GM23338 (cell line): ENCODE results near the gene RRP9. TPM values are rescaled to one million over a fixed set of nuclear protein-coding genes. Genes with fewer than 3 reads are reported as not detected.

Source experiments
- ATAC-seq: fragments of 200-7000 bp; cut with Tn5 transposase; 3 replicates; pipeline ENCODE4 v1.9.1; 2020
- DNase-seq: peaks from one replicate; pipeline ENCODE4 v3.0.0-alpha.2; 2015; ENCODE audit warnings: low spot score
- H2AFZ ChIP-seq: fragments of 200-600 bp; sonication (generic); 2 replicates; pipeline ENCODE4 v1.8.0; 2016; ENCODE audit warnings: antibody characterized with exemption, mild to moderate bottlenecking, moderate library complexity
- H3F3A ChIP-seq: fragments of 200-600 bp; sonication (generic); replicated peaks from 2 replicates; pipeline ENCODE4 v1.8.0; 2017; ENCODE audit warnings: antibody characterized with exemption, mixed run types, low read depth
- H3K27ac ChIP-seq: fragments of 200-600 bp; sonication (generic); 2 replicates; pipeline ENCODE4 v1.6.1; 2016; ENCODE audit warnings: low read depth
- H3K27me3 ChIP-seq: fragments of 200-600 bp; sonication (generic); 2 replicates; pipeline ENCODE4 v1.8.0; 2016; ENCODE audit warnings: mild to moderate bottlenecking, mixed run types, moderate library complexity; ENCODE audit not compliant: insufficient read depth
- H3K36me3 ChIP-seq: fragments of 200-600 bp; sonication (generic); 2 replicates; pipeline ENCODE4 v1.8.0; 2016; ENCODE audit warnings: mild to moderate bottlenecking; ENCODE audit not compliant: insufficient read depth
- H3K4me1 ChIP-seq: fragments of 200-600 bp; sonication (generic); 2 replicates; pipeline ENCODE4 v1.8.0; 2016; ENCODE audit warnings: mild to moderate bottlenecking, moderate library complexity; ENCODE audit not compliant: insufficient read depth
- H3K4me2 ChIP-seq: fragments of 200-600 bp; sonication (generic); 2 replicates; pipeline ENCODE4 v1.7.1; 2017; ENCODE audit warnings: mixed run types
- H3K4me3 ChIP-seq: fragments of 200-600 bp; sonication (generic); 2 replicates; pipeline ENCODE4 v1.6.1; 2016; ENCODE audit warnings: mixed run types
- H3K79me2 ChIP-seq: fragments of 200-600 bp; sonication (generic); replicated peaks from 2 replicates; pipeline ENCODE4 v1.8.0; 2017; ENCODE audit warnings: mild to moderate bottlenecking; ENCODE audit not compliant: insufficient read depth
- H3K9me2 ChIP-seq: fragments of 200-600 bp; sonication (generic); 2 replicates; pipeline ENCODE4 v1.8.0; 2017; ENCODE audit not compliant: insufficient read depth
- H4K20me1 ChIP-seq: fragments of 200-600 bp; sonication (generic); replicated peaks from 2 replicates; pipeline ENCODE4 v1.8.0; 2017; ENCODE audit warnings: mild to moderate bottlenecking; ENCODE audit not compliant: insufficient read depth
- H3K27ac Mint-ChIP-seq: 2 replicates; pipeline ENCODE4 v1.8.0; 2020; ENCODE audit warnings: inconsistent platforms, mild to moderate bottlenecking, moderate library complexity, mixed read lengths
- H3K27me3 Mint-ChIP-seq: 3 replicates; pipeline ENCODE4 v1.8.0; 2022; ENCODE audit warnings: low read depth, mild to moderate bottlenecking, moderate library complexity, mixed read lengths, inconsistent platforms; ENCODE audit not compliant: insufficient read depth, poor library complexity
- H3K36me3 Mint-ChIP-seq: 3 replicates; pipeline ENCODE4 v1.8.0; 2021; ENCODE audit warnings: low read depth, mild to moderate bottlenecking, inconsistent platforms, moderate library complexity, mixed read lengths
- H3K4me1 Mint-ChIP-seq: 3 replicates; pipeline ENCODE4 v1.8.0; 2020; ENCODE audit warnings: mild to moderate bottlenecking, inconsistent platforms, mixed read lengths
- H3K4me3 Mint-ChIP-seq: 3 replicates; pipeline ENCODE4 v1.8.0; 2021; ENCODE audit warnings: moderate library complexity, mild to moderate bottlenecking, inconsistent platforms, mixed read lengths
- H3K9me3 Mint-ChIP-seq: 3 replicates; pipeline ENCODE4 v1.8.0; 2020; ENCODE audit warnings: moderate library complexity, mild to moderate bottlenecking, inconsistent platforms, mixed read lengths
- CREB1 ChIP-seq: fragments of 250-450 bp; sonication (Bioruptor Pico); IDR thresholded peaks from 2 replicates; pipeline ENCODE4 v1.5.0; 2020; ENCODE audit warnings: low read depth, mild to moderate bottlenecking, moderate library complexity
- CTCF ChIP-seq, 2 experiments: fragments of 200-600 bp in 1 of 2; sonication (generic) in 1 of 2; conservative IDR thresholded peaks; 2 replicates each; pipeline versions ENCODE4 v1.5.1 to v1.6.1; 2016 to 2017; ENCODE audit warnings: antibody characterized with exemption in 2 of 2, low read depth in 2 of 2, mild to moderate bottlenecking in 2 of 2, moderate library complexity in 1 of 2
- EZH2 ChIP-seq: fragments of 200-600 bp; sonication (generic); IDR thresholded peaks from one replicate; pipeline ENCODE4 v1.8.0; 2017; ENCODE audit warnings: antibody characterized with exemption, mild to moderate bottlenecking, low read depth; ENCODE audit not compliant: unreplicated experiment
- EZH2phosphoT487 ChIP-seq: fragments of 200-600 bp; sonication (generic); IDR thresholded peaks from one replicate; pipeline ENCODE4 v1.8.1; 2018; ENCODE audit warnings: antibody characterized with exemption; ENCODE audit not compliant: unreplicated experiment
- JUNB ChIP-seq: IDR thresholded peaks from one replicate; pipeline ENCODE4 v1.6.1; 2016; ENCODE audit warnings: antibody characterized with exemption; ENCODE audit not compliant: unreplicated experiment
- NANOG ChIP-seq: IDR thresholded peaks from 2 replicates; pipeline ENCODE4 v1.6.1; 2016; ENCODE audit warnings: antibody characterized with exemption, borderline replicate concordance
- POLR2AphosphoS5 ChIP-seq: IDR thresholded peaks from 2 replicates; pipeline ENCODE4 v1.6.1; 2016; ENCODE audit warnings: antibody characterized with exemption, low read depth
- REST ChIP-seq: IDR thresholded peaks from one replicate; pipeline ENCODE4 v1.6.1; 2018; ENCODE audit warnings: antibody characterized with exemption; ENCODE audit not compliant: unreplicated experiment
- STAT1 ChIP-seq: IDR thresholded peaks from one replicate; pipeline ENCODE4 v1.6.1; 2016; ENCODE audit warnings: antibody characterized with exemption; ENCODE audit not compliant: unreplicated experiment
- ZNF114 ChIP-seq: fragments of 250-450 bp; sonication (Bioruptor Pico); IDR thresholded peaks from 2 replicates; pipeline ENCODE4 v1.5.0; 2020; ENCODE audit warnings: mild to moderate bottlenecking, moderate library complexity
- ZNF331 ChIP-seq: fragments of 250-450 bp; sonication (Bioruptor Pico); IDR thresholded peaks from 2 replicates; pipeline ENCODE4 v1.5.0; 2020; ENCODE audit warnings: low read depth, mild to moderate bottlenecking, moderate library complexity
- ZNF462 ChIP-seq: fragments of 250-450 bp; sonication (Bioruptor Pico); IDR thresholded peaks from 2 replicates; pipeline ENCODE4 v1.5.0; 2020; ENCODE audit warnings: mild to moderate bottlenecking, moderate library complexity
- polyA plus RNA-seq: library from polyadenylated mRNA; unstranded; fragments of >200 nt; fragmentation: Nextera tagmentation; extraction: Ambion mirVana; gene quantifications from 2 replicates; pipeline ENCODE4 v1.2.1, GENCODE V29; 2016
- total RNA-seq: library from RNA; depleted of rRNA; stranded (reverse); fragments of >200 nt; shearing (Covaris generic); gene quantifications from 2 replicates; pipeline ENCODE4 v1.2.3, GENCODE V29; 2014

RRP9 gene
- total and polyA plus RNA-seq, 2 experiments from 2014 or later: 62.4 to 68.1 TPM

GRCh38 chr3:51931756-51932155, 9.9 kb downstream of the RRP9 start (continued):
- TF ChIP-seq CTCF (conservative IDR thresholded peaks at IDR 0.05; ENCODE audit: low read depth in 2 of 2) (no peak), ZNF331 (no peak), NANOG (no peak), EZH2 (no peak)

GRCh38 chr3:51930439-51930838, 11.3 kb downstream of the RRP9 start:
- Histone ChIP-seq H3F3A (no peaks in the 10 kb centered on the region), H4K20me1 (peaks cover 3% of the 10 kb centered on the region), H3K9me2 (no peaks in the 10 kb centered on the region), H3K4me3 (no peak overlapping the region), H3K27ac (no peak overlapping the region), H3K4me1 (no peaks in the 10 kb centered on the region), H3K4me2 (no peak overlapping the region), H3K36me3 (peaks cover 7% of the 10 kb centered on the region; the same call in 1 of the 2 replicates), H3K27me3 (no peaks in the 10 kb centered on the region), H2AFZ (no peak overlapping the region), H3K79me2 (no peaks in the 10 kb centered on the region)
- Mint-ChIP-seq H3K4me3 (no peak overlapping the region), H3K4me1 (no peaks in the 10 kb centered on the region), H3K36me3 (peaks cover 46% of the 10 kb centered on the region), H3K27me3 (peaks cover 2% of the 10 kb centered on the region), H3K9me3 (no peaks in the 10 kb centered on the region), H3K27ac (no peak overlapping the region)
- no peak for DNase-seq
- no peak for ATAC-seq
- TF ChIP-seq JUNB (no peak), ZNF462 (CRISPR knock-in tag) (no peak), POLR2AphosphoS5 (no peak), ZNF331 (no peak), CTCF (conservative IDR thresholded peaks at IDR 0.05; ENCODE audit: low read depth in 2 of 2) (no peak), REST (no peak), ZNF114 (CRISPR knock-in tag) (no peak), EZH2phosphoT487 (no peak), CREB1 (CRISPR knock-in tag) (no peak), STAT1 (no peak), EZH2 (no peak)
